Activated effector memory CD4-positive, alpha-beta T cell treated with anti-CD3 and anti-CD28 coated beads, Interleukin-2, amount 50 U/mL, for 16 hours (primary cell): ENCODE data around the gene PPM1H.

Experiments used
- DNase-seq: peaks from one replicate; pipeline ENCODE4 v3.0.0-alpha.2; 2020

The PPM1H gene

GRCh38 chr12:62631471-62632410 lies 303.2 kb downstream of the PPM1H start:
- DNase-seq = peak; percentile 67

- no peak for DNase-seq
Measured at GRCh38 chr12:62629971-62630739, 304.8 kb downstream of the PPM1H start.

- no peak for DNase-seq
Measured at GRCh38 chr12:62629413-62629812, 305.5 kb downstream of the PPM1H start.

GRCh38 chr12:62627181-62627580 lies 307.8 kb downstream of the PPM1H start:
- DNase-seq = no peak

GRCh38 chr12:62625228-62625627 lies 309.7 kb downstream of the PPM1H start:
- no peak for DNase-seq

GRCh38 chr12:62622177-62622576 lies 312.8 kb downstream of the PPM1H start:
- no peak for DNase-seq

- no peak for DNase-seq
Measured at GRCh38 chr12:62621101-62621638, 313.8 kb downstream of the PPM1H start.

- DNase-seq = no peak
Measured at GRCh38 chr12:62618930-62619329, 316.0 kb downstream of the PPM1H start.

GRCh38 chr12:62618319-62618718 lies 316.6 kb downstream of the PPM1H start:
- no peak for DNase-seq

GRCh38 chr12:62613081-62613480 lies 321.9 kb downstream of the PPM1H start:
- DNase-seq = no peak

GRCh38 chr12:62606654-62607053 lies 328.3 kb downstream of the PPM1H start:
- DNase-seq = no peak

- DNase-seq = no peak
Measured at GRCh38 chr12:62605981-62606380, 329.0 kb downstream of the PPM1H start.

- DNase-seq = no peak
Measured at GRCh38 chr12:62604871-62605270, 330.1 kb downstream of the PPM1H start.

- no peak for DNase-seq
Measured at GRCh38 chr12:62604373-62604772, 330.6 kb downstream of the PPM1H start.

- DNase-seq = no peak
Measured at GRCh38 chr12:62603811-62604098, 331.2 kb downstream of the PPM1H start.

- DNase-seq = peak; percentile 92
Measured at GRCh38 chr12:62603061-62603810, 331.7 kb downstream of the PPM1H start.

GRCh38 chr12:62602255-62603060 lies 332.5 kb downstream of the PPM1H start:
- DNase-seq = peak; percentile 94

GRCh38 chr12:62601765-62602164 lies 333.2 kb downstream of the PPM1H start:
- DNase-seq = no peak

- DNase-seq = no peak
Measured at GRCh38 chr12:62599854-62600437, 335.0 kb downstream of the PPM1H start.

GRCh38 chr12:62598846-62599245 lies 336.1 kb downstream of the PPM1H start:
- no peak for DNase-seq

GRCh38 chr12:62597253-62597652 lies 337.7 kb downstream of the PPM1H start:
- DNase-seq = no peak
